Measurements from ENCODE around the gene LYSET. TPM values are rescaled to one million over a fixed set of nuclear protein-coding genes. Genes with fewer than 3 reads are reported as not detected.

The LYSET gene
- total and polyA plus RNA-seq, 10 of the 15 experiments (the other 5 are each of a cell fraction or from before 2014, with no cell fraction given): 11.9 to 34.5 (median 21.2) TPM

GRCh38 chr14:93214598-93214997 lies 29.5 kb downstream of the LYSET start:
- 98% methylated on average over 2 of the region's 2 CpGs for WGBS (ENCODE audit: insufficient coverage, insufficient replicate concordance, low lambda C conversion rate, missing lambda C conversion rate)
- H3K27ac ChIP-seq (ENCODE audit: control insufficient read depth, insufficient read depth): no peak overlapping the region
- H3K4me2 ChIP-seq (ENCODE audit: control insufficient read depth, insufficient read depth): no peak overlapping the region
- SMC1A ChIA-PET (ENCODE audit: uncharacterized antibody, unreplicated experiment): no interaction called here
- H3K27me3 ChIP-seq (replicated peaks in 1 of 2; ENCODE audit: control insufficient read depth in 2 of 2, insufficient read depth in 2 of 2, low read length in 1 of 2): no peaks in the 10 kb centered on the region
- H2AFZ ChIP-seq (ENCODE audit: control insufficient read depth, low read depth, low read length): no peak overlapping the region
- no peaks in the 10 kb centered on the region for H3K9me3 ChIP-seq (replicated peaks; ENCODE audit: control insufficient read depth, insufficient read depth, low read length)
- CTCF ChIA-PET: interaction anchor here (2.8 kb wide), 1 partner anchor 101 kb away, joined by 15 read pairs; no protein-coding TSS in a partner anchor
- intact Hi-C loops (cut with micrococcal nuclease; ENCODE audit: unreplicated experiment): no loop called here
- DNase-seq (ENCODE audit: low read depth, low spot score): no peak
- H3K9ac ChIP-seq (ENCODE audit: control insufficient read depth, insufficient read depth, low read length): no peak overlapping the region
- no peaks in the 10 kb centered on the region for H4K20me1 ChIP-seq (ENCODE audit: control insufficient read depth, insufficient read depth)
- no peak for FAIRE-seq
- BruUV-seq (replicated peaks): TSS peak; percentile 3
- H3K36me3 ChIP-seq (ENCODE audit: control insufficient read depth in 2 of 2, insufficient read depth in 2 of 2, low read length in 1 of 2): peaks cover 3 to 10% of the 10 kb centered on the region in 2 experiments
- ATAC-seq: no peak
- in situ Hi-C loops (cut with MboI): no loop called here
- POLR2A ChIA-PET: no interaction called here
- peaks cover 5% of the 10 kb centered on the region for H3K79me2 ChIP-seq (ENCODE audit: control insufficient read depth, insufficient read depth, low read length)
- H3K4me3 ChIP-seq: no peak overlapping the region
- H3K4me1 ChIP-seq (ENCODE audit: control insufficient read depth, insufficient read depth, low read length): peaks cover 25% of the 10 kb centered on the region
- RAD21 ChIA-PET (ENCODE audit: unreplicated experiment): no interaction called here
- TF ChIP-seq TARDBP (IDR thresholded peaks at IDR 0.05; ENCODE audit: borderline replicate concordance) (no peak), ZNF274 (IDR thresholded peaks at IDR 0.05; ENCODE audit: insufficient read depth, insufficient read length) (no peak), NRF1 (conservative IDR thresholded peaks at IDR 0.05; ENCODE audit: low read depth, low read length) (no peak), STAT3 (IDR thresholded peaks at IDR 0.05; ENCODE audit: low read depth, low read length) (no peak), REST (IDR thresholded peaks at IDR 0.05; ENCODE audit: low read depth, low read length) (no peak), BCL3 (IDR thresholded peaks at IDR 0.05; ENCODE audit: borderline replicate concordance, insufficient read depth, low read depth, low read length, poor library complexity, severe bottlenecking) (no peak), SREBF2 (IDR thresholded peaks at IDR 0.05; ENCODE audit: low read length) (no peak), SUZ12 (IDR thresholded peaks at IDR 0.05; ENCODE audit: unreplicated experiment) (no peak), CHD1 (IDR thresholded peaks at IDR 0.05; ENCODE audit: low read depth, low read length) (no peak), NFIC (IDR thresholded peaks at IDR 0.05; ENCODE audit: low read depth, low read length) (no peak), POLR2AphosphoS5 (IDR thresholded peaks at IDR 0.05; ENCODE audit: low read length) (no peak), ZBED1 (IDR thresholded peaks at IDR 0.05; ENCODE audit: borderline replicate concordance) (no peak), ETV6 (conservative IDR thresholded peaks at IDR 0.05 in 1 of 2, IDR thresholded peaks at IDR 0.05 in 1 of 2; ENCODE audit: borderline replicate concordance in 1 of 2, low read depth in 1 of 2) (no peak), IRF3 (IDR thresholded peaks at IDR 0.05) (no peak), USF1 (IDR thresholded peaks at IDR 0.05; ENCODE audit: borderline replicate concordance, extremely low read length, insufficient read depth, low read depth, low read length) (no peak), FOXM1 (IDR thresholded peaks at IDR 0.05; ENCODE audit: low read depth, low read length) (no peak)
